GM23338 (cell line): ENCODE results near the gene SFI1. TPM values are rescaled to one million over a fixed set of nuclear protein-coding genes. Genes with fewer than 3 reads are reported as not detected.

Source experiments
- ATAC-seq: fragments of 200-7000 bp; cut with Tn5 transposase; 3 replicates; pipeline ENCODE4 v1.9.1; 2020
- DNase-seq: peaks from one replicate; pipeline ENCODE4 v3.0.0-alpha.2; 2015; ENCODE audit warnings: low spot score
- H2AFZ ChIP-seq: fragments of 200-600 bp; sonication (generic); 2 replicates; pipeline ENCODE4 v1.8.0; 2016; ENCODE audit warnings: antibody characterized with exemption, mild to moderate bottlenecking, moderate library complexity
- H3F3A ChIP-seq: fragments of 200-600 bp; sonication (generic); replicated peaks from 2 replicates; pipeline ENCODE4 v1.8.0; 2017; ENCODE audit warnings: antibody characterized with exemption, mixed run types, low read depth
- H3K27ac ChIP-seq: fragments of 200-600 bp; sonication (generic); 2 replicates; pipeline ENCODE4 v1.6.1; 2016; ENCODE audit warnings: low read depth
- H3K27me3 ChIP-seq: fragments of 200-600 bp; sonication (generic); 2 replicates; pipeline ENCODE4 v1.8.0; 2016; ENCODE audit warnings: mild to moderate bottlenecking, mixed run types, moderate library complexity; ENCODE audit not compliant: insufficient read depth
- H3K36me3 ChIP-seq: fragments of 200-600 bp; sonication (generic); 2 replicates; pipeline ENCODE4 v1.8.0; 2016; ENCODE audit warnings: mild to moderate bottlenecking; ENCODE audit not compliant: insufficient read depth
- H3K4me1 ChIP-seq: fragments of 200-600 bp; sonication (generic); 2 replicates; pipeline ENCODE4 v1.8.0; 2016; ENCODE audit warnings: mild to moderate bottlenecking, moderate library complexity; ENCODE audit not compliant: insufficient read depth
- H3K4me2 ChIP-seq: fragments of 200-600 bp; sonication (generic); 2 replicates; pipeline ENCODE4 v1.7.1; 2017; ENCODE audit warnings: mixed run types
- H3K4me3 ChIP-seq: fragments of 200-600 bp; sonication (generic); 2 replicates; pipeline ENCODE4 v1.6.1; 2016; ENCODE audit warnings: mixed run types
- H3K79me2 ChIP-seq: fragments of 200-600 bp; sonication (generic); replicated peaks from 2 replicates; pipeline ENCODE4 v1.8.0; 2017; ENCODE audit warnings: mild to moderate bottlenecking; ENCODE audit not compliant: insufficient read depth
- H3K9me2 ChIP-seq: fragments of 200-600 bp; sonication (generic); 2 replicates; pipeline ENCODE4 v1.8.0; 2017; ENCODE audit not compliant: insufficient read depth
- H4K20me1 ChIP-seq: fragments of 200-600 bp; sonication (generic); replicated peaks from 2 replicates; pipeline ENCODE4 v1.8.0; 2017; ENCODE audit warnings: mild to moderate bottlenecking; ENCODE audit not compliant: insufficient read depth
- H3K27ac Mint-ChIP-seq: 2 replicates; pipeline ENCODE4 v1.8.0; 2020; ENCODE audit warnings: inconsistent platforms, mild to moderate bottlenecking, moderate library complexity, mixed read lengths
- H3K27me3 Mint-ChIP-seq: 3 replicates; pipeline ENCODE4 v1.8.0; 2022; ENCODE audit warnings: low read depth, mild to moderate bottlenecking, moderate library complexity, mixed read lengths, inconsistent platforms; ENCODE audit not compliant: insufficient read depth, poor library complexity
- H3K36me3 Mint-ChIP-seq: 3 replicates; pipeline ENCODE4 v1.8.0; 2021; ENCODE audit warnings: low read depth, mild to moderate bottlenecking, inconsistent platforms, moderate library complexity, mixed read lengths
- H3K4me1 Mint-ChIP-seq: 3 replicates; pipeline ENCODE4 v1.8.0; 2020; ENCODE audit warnings: mild to moderate bottlenecking, inconsistent platforms, mixed read lengths
- H3K4me3 Mint-ChIP-seq: 3 replicates; pipeline ENCODE4 v1.8.0; 2021; ENCODE audit warnings: moderate library complexity, mild to moderate bottlenecking, inconsistent platforms, mixed read lengths
- H3K9me3 Mint-ChIP-seq: 3 replicates; pipeline ENCODE4 v1.8.0; 2020; ENCODE audit warnings: moderate library complexity, mild to moderate bottlenecking, inconsistent platforms, mixed read lengths
- CREB1 ChIP-seq: fragments of 250-450 bp; sonication (Bioruptor Pico); IDR thresholded peaks from 2 replicates; pipeline ENCODE4 v1.5.0; 2020; ENCODE audit warnings: low read depth, mild to moderate bottlenecking, moderate library complexity
- CTCF ChIP-seq, 2 experiments: fragments of 200-600 bp in 1 of 2; sonication (generic) in 1 of 2; conservative IDR thresholded peaks; 2 replicates each; pipeline versions ENCODE4 v1.5.1 to v1.6.1; 2016 to 2017; ENCODE audit warnings: antibody characterized with exemption in 2 of 2, low read depth in 2 of 2, mild to moderate bottlenecking in 2 of 2, moderate library complexity in 1 of 2
- EZH2 ChIP-seq: fragments of 200-600 bp; sonication (generic); IDR thresholded peaks from one replicate; pipeline ENCODE4 v1.8.0; 2017; ENCODE audit warnings: antibody characterized with exemption, mild to moderate bottlenecking, low read depth; ENCODE audit not compliant: unreplicated experiment
- EZH2phosphoT487 ChIP-seq: fragments of 200-600 bp; sonication (generic); IDR thresholded peaks from one replicate; pipeline ENCODE4 v1.8.1; 2018; ENCODE audit warnings: antibody characterized with exemption; ENCODE audit not compliant: unreplicated experiment
- JUNB ChIP-seq: IDR thresholded peaks from one replicate; pipeline ENCODE4 v1.6.1; 2016; ENCODE audit warnings: antibody characterized with exemption; ENCODE audit not compliant: unreplicated experiment
- NANOG ChIP-seq: IDR thresholded peaks from 2 replicates; pipeline ENCODE4 v1.6.1; 2016; ENCODE audit warnings: antibody characterized with exemption, borderline replicate concordance
- POLR2AphosphoS5 ChIP-seq: IDR thresholded peaks from 2 replicates; pipeline ENCODE4 v1.6.1; 2016; ENCODE audit warnings: antibody characterized with exemption, low read depth
- REST ChIP-seq: IDR thresholded peaks from one replicate; pipeline ENCODE4 v1.6.1; 2018; ENCODE audit warnings: antibody characterized with exemption; ENCODE audit not compliant: unreplicated experiment
- STAT1 ChIP-seq: IDR thresholded peaks from one replicate; pipeline ENCODE4 v1.6.1; 2016; ENCODE audit warnings: antibody characterized with exemption; ENCODE audit not compliant: unreplicated experiment
- ZNF114 ChIP-seq: fragments of 250-450 bp; sonication (Bioruptor Pico); IDR thresholded peaks from 2 replicates; pipeline ENCODE4 v1.5.0; 2020; ENCODE audit warnings: mild to moderate bottlenecking, moderate library complexity
- ZNF331 ChIP-seq: fragments of 250-450 bp; sonication (Bioruptor Pico); IDR thresholded peaks from 2 replicates; pipeline ENCODE4 v1.5.0; 2020; ENCODE audit warnings: low read depth, mild to moderate bottlenecking, moderate library complexity
- polyA plus RNA-seq: library from polyadenylated mRNA; unstranded; fragments of >200 nt; fragmentation: Nextera tagmentation; extraction: Ambion mirVana; gene quantifications from 2 replicates; pipeline ENCODE4 v1.2.1, GENCODE V29; 2016
- total RNA-seq: library from RNA; depleted of rRNA; stranded (reverse); fragments of >200 nt; shearing (Covaris generic); gene quantifications from 2 replicates; pipeline ENCODE4 v1.2.3, GENCODE V29; 2014
- TF ChIP-seq, protein P1 (sequence below): fragments of 250-450 bp; sonication (Bioruptor Pico); IDR thresholded peaks from 2 replicates; pipeline ENCODE4 v1.5.0; 2020; ENCODE audit warnings: mild to moderate bottlenecking, moderate library complexity
- TF ChIP-seq, protein P2 (sequence below): IDR thresholded peaks from 2 replicates; pipeline ENCODE4 v1.6.1; 2016; ENCODE audit warnings: antibody characterized with exemption

Gene SFI1
- total and polyA plus RNA-seq, 2 experiments from 2014 or later = 16.7 to 25.6 TPM

DNA sequence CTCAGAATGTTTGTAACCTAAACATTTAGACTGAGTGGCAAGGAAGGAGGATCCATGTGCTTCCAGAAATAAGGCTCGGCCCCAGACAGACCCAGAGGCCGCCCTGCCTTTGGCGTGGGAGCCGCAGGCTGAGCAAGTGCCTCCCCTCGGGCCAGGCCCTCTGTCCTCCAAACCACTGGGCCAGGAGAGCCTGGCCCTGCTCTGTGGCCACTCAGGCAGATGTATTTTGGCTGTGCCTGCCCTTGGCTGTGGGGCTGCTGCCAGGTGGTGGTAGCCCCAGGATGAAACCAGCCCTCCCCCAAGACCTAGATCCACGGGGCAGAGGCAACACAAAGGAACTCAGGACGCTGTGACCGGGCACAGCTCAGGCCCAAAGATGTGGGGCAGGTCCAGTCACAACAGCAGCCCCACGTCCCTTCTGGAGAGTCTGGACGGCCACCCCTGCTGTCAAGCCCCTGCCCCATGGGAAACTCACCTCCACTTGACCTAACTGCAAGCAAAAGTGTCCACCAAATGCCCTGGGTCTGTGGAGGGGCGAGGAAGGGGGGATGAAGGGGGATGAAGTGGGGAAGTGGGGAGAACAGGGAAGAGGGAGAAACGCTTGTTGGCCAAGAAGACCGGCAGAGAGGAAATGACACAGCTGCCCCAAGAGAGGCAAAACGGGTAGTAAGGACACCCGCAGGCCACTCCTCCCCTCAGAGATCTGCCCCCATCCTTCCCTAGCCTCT lies 141.7 kb downstream of the SFI1 start:
- Mint-ChIP-seq H3K36me3 (peaks cover 20% of the 10 kb centered on the region), H3K27ac (no peak overlapping the region; the same call in 1 of the 2 replicates), H3K4me3 (no peak overlapping the region), H3K27me3 (peaks cover 13% of the 10 kb centered on the region), H3K9me3 (no peaks in the 10 kb centered on the region), H3K4me1 (peaks cover 14% of the 10 kb centered on the region; the same call in 2 of the 3 replicates)
- Histone ChIP-seq H3K36me3 (no peaks in the 10 kb centered on the region), H3K4me2 (no peak overlapping the region), H3K27ac (0 out of 2 replicates have a peak overlapping the region, but pooled peaks have one; percentile 72), H3K4me3 (no peak overlapping the region), H4K20me1 (peaks cover 15% of the 10 kb centered on the region), H3K9me2 (no peaks in the 10 kb centered on the region), H3F3A (peaks cover 5% of the 10 kb centered on the region; the same call in 1 of the 2 replicates), H3K79me2 (peaks cover 77% of the 10 kb centered on the region), H3K4me1 (peaks cover 4% of the 10 kb centered on the region; the same call in 1 of the 2 replicates), H2AFZ (no peak overlapping the region), H3K27me3 (no peaks in the 10 kb centered on the region)
- TF ChIP-seq ZNF331 (CRISPR knock-in tag) (no peak), CREB1 (CRISPR knock-in tag) (no peak), JUNB (no peak), POLR2AphosphoS5 (no peak), NANOG (no peak), CTCF (conservative IDR thresholded peaks at IDR 0.05; ENCODE audit: low read depth in 2 of 2) (no peak), REST (no peak), EZH2 (no peak), EZH2phosphoT487 (no peak), STAT1 (no peak), ZNF114 (CRISPR knock-in tag) (no peak)
- TF ChIP-seq, protein P1, sequence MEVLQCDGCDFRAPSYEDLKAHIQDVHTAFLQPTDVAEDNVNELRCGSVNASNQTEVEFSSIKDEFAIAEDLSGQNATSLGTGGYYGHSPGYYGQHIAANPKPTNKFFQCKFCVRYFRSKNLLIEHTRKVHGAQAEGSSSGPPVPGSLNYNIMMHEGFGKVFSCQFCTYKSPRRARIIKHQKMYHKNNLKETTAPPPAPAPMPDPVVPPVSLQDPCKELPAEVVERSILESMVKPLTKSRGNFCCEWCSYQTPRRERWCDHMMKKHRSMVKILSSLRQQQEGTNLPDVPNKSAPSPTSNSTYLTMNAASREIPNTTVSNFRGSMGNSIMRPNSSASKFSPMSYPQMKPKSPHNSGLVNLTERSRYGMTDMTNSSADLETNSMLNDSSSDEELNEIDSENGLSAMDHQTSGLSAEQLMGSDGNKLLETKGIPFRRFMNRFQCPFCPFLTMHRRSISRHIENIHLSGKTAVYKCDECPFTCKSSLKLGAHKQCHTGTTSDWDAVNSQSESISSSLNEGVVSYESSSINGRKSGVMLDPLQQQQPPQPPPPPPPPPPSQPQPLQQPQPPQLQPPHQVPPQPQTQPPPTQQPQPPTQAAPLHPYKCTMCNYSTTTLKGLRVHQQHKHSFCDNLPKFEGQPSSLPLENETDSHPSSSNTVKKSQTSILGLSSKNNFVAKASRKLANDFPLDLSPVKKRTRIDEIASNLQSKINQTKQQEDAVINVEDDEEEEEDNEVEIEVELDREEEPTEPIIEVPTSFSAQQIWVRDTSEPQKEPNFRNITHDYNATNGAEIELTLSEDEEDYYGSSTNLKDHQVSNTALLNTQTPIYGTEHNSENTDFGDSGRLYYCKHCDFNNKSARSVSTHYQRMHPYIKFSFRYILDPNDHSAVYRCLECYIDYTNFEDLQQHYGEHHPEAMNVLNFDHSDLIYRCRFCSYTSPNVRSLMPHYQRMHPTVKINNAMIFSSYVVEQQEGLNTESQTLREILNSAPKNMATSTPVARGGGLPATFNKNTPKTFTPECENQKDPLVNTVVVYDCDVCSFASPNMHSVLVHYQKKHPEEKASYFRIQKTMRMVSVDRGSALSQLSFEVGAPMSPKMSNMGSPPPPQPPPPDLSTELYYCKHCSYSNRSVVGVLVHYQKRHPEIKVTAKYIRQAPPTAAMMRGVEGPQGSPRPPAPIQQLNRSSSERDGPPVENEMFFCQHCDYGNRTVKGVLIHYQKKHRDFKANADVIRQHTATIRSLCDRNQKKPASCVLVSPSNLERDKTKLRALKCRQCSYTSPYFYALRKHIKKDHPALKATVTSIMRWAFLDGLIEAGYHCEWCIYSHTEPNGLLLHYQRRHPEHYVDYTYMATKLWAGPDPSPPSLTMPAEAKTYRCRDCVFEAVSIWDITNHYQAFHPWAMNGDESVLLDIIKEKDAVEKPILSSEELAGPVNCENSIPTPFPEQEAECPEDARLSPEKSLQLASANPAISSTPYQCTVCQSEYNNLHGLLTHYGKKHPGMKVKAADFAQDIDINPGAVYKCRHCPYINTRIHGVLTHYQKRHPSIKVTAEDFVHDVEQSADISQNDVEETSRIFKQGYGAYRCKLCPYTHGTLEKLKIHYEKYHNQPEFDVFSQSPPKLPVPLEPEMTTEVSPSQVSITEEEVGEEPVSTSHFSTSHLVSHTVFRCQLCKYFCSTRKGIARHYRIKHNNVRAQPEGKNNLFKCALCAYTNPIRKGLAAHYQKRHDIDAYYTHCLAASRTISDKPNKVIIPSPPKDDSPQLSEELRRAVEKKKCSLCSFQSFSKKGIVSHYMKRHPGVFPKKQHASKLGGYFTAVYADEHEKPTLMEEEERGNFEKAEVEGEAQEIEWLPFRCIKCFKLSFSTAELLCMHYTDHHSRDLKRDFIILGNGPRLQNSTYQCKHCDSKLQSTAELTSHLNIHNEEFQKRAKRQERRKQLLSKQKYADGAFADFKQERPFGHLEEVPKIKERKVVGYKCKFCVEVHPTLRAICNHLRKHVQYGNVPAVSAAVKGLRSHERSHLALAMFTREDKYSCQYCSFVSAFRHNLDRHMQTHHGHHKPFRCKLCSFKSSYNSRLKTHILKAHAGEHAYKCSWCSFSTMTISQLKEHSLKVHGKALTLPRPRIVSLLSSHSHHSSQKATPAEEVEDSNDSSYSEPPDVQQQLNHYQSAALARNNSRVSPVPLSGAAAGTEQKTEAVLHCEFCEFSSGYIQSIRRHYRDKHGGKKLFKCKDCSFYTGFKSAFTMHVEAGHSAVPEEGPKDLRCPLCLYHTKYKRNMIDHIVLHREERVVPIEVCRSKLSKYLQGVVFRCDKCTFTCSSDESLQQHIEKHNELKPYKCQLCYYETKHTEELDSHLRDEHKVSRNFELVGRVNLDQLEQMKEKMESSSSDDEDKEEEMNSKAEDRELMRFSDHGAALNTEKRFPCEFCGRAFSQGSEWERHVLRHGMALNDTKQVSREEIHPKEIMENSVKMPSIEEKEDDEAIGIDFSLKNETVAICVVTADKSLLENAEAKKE (CRISPR knock-in tag) = no peak
- TF ChIP-seq, protein P2, sequence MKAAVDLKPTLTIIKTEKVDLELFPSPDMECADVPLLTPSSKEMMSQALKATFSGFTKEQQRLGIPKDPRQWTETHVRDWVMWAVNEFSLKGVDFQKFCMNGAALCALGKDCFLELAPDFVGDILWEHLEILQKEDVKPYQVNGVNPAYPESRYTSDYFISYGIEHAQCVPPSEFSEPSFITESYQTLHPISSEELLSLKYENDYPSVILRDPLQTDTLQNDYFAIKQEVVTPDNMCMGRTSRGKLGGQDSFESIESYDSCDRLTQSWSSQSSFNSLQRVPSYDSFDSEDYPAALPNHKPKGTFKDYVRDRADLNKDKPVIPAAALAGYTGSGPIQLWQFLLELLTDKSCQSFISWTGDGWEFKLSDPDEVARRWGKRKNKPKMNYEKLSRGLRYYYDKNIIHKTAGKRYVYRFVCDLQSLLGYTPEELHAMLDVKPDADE = no peak
- ATAC-seq (peak; percentile 11; the same call in 1 of the 3 replicates), DNase-seq (no peak)
